ENCODE data around the gene GRB10. TPM values are rescaled to one million over a fixed set of nuclear protein-coding genes. Genes with fewer than 3 reads are reported as not detected.

GRB10 gene
- total and polyA plus RNA-seq, 2 of the 8 experiments (the other 6 are each of a cell fraction or from before 2014, with no cell fraction given): 35.7 to 97.0 TPM

- TF ChIP-seq, protein P1, sequence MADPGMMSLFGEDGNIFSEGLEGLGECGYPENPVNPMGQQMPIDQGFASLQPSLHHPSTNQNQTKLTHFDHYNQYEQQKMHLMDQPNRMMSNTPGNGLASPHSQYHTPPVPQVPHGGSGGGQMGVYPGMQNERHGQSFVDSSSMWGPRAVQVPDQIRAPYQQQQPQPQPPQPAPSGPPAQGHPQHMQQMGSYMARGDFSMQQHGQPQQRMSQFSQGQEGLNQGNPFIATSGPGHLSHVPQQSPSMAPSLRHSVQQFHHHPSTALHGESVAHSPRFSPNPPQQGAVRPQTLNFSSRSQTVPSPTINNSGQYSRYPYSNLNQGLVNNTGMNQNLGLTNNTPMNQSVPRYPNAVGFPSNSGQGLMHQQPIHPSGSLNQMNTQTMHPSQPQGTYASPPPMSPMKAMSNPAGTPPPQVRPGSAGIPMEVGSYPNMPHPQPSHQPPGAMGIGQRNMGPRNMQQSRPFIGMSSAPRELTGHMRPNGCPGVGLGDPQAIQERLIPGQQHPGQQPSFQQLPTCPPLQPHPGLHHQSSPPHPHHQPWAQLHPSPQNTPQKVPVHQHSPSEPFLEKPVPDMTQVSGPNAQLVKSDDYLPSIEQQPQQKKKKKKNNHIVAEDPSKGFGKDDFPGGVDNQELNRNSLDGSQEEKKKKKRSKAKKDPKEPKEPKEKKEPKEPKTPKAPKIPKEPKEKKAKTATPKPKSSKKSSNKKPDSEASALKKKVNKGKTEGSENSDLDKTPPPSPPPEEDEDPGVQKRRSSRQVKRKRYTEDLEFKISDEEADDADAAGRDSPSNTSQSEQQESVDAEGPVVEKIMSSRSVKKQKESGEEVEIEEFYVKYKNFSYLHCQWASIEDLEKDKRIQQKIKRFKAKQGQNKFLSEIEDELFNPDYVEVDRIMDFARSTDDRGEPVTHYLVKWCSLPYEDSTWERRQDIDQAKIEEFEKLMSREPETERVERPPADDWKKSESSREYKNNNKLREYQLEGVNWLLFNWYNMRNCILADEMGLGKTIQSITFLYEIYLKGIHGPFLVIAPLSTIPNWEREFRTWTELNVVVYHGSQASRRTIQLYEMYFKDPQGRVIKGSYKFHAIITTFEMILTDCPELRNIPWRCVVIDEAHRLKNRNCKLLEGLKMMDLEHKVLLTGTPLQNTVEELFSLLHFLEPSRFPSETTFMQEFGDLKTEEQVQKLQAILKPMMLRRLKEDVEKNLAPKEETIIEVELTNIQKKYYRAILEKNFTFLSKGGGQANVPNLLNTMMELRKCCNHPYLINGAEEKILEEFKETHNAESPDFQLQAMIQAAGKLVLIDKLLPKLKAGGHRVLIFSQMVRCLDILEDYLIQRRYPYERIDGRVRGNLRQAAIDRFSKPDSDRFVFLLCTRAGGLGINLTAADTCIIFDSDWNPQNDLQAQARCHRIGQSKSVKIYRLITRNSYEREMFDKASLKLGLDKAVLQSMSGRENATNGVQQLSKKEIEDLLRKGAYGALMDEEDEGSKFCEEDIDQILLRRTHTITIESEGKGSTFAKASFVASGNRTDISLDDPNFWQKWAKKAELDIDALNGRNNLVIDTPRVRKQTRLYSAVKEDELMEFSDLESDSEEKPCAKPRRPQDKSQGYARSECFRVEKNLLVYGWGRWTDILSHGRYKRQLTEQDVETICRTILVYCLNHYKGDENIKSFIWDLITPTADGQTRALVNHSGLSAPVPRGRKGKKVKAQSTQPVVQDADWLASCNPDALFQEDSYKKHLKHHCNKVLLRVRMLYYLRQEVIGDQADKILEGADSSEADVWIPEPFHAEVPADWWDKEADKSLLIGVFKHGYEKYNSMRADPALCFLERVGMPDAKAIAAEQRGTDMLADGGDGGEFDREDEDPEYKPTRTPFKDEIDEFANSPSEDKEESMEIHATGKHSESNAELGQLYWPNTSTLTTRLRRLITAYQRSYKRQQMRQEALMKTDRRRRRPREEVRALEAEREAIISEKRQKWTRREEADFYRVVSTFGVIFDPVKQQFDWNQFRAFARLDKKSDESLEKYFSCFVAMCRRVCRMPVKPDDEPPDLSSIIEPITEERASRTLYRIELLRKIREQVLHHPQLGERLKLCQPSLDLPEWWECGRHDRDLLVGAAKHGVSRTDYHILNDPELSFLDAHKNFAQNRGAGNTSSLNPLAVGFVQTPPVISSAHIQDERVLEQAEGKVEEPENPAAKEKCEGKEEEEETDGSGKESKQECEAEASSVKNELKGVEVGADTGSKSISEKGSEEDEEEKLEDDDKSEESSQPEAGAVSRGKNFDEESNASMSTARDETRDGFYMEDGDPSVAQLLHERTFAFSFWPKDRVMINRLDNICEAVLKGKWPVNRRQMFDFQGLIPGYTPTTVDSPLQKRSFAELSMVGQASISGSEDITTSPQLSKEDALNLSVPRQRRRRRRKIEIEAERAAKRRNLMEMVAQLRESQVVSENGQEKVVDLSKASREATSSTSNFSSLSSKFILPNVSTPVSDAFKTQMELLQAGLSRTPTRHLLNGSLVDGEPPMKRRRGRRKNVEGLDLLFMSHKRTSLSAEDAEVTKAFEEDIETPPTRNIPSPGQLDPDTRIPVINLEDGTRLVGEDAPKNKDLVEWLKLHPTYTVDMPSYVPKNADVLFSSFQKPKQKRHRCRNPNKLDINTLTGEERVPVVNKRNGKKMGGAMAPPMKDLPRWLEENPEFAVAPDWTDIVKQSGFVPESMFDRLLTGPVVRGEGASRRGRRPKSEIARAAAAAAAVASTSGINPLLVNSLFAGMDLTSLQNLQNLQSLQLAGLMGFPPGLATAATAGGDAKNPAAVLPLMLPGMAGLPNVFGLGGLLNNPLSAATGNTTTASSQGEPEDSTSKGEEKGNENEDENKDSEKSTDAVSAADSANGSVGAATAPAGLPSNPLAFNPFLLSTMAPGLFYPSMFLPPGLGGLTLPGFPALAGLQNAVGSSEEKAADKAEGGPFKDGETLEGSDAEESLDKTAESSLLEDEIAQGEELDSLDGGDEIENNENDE (IDR thresholded peaks at IDR 0.05; ENCODE audit: insufficient replicate concordance, low read length): no peak
- TF ChIP-seq SP1 (IDR thresholded peaks at IDR 0.05; ENCODE audit: low read depth, low read length) (no peak), SIX5 (IDR thresholded peaks at IDR 0.05; ENCODE audit: low read depth, low read length) (no peak), ASH2L (IDR thresholded peaks at IDR 0.05; ENCODE audit: low read length) (no peak), BCL11A (IDR thresholded peaks at IDR 0.05; ENCODE audit: low read depth in 2 of 2, low read length in 2 of 2) (no peak)
- TF ChIP-seq, protein P2, sequence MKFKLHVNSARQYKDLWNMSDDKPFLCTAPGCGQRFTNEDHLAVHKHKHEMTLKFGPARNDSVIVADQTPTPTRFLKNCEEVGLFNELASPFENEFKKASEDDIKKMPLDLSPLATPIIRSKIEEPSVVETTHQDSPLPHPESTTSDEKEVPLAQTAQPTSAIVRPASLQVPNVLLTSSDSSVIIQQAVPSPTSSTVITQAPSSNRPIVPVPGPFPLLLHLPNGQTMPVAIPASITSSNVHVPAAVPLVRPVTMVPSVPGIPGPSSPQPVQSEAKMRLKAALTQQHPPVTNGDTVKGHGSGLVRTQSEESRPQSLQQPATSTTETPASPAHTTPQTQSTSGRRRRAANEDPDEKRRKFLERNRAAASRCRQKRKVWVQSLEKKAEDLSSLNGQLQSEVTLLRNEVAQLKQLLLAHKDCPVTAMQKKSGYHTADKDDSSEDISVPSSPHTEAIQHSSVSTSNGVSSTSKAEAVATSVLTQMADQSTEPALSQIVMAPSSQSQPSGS (IDR thresholded peaks at IDR 0.05; ENCODE audit: low read length): no peak
Measured at GRCh38 chr7:50627824-50628361, 154.8 kb downstream of the GRB10 start (continued).

All from H1 (cell line).